HUDEP-2 (cell line): ENCODE results near the gene SPARCL1.
"Not testable (repeated sequence)": the region's sequence is repeated elsewhere in the genome, so short reads cannot be mapped to it uniquely, and the experiment has no call there.

Source experiments
- DNase-seq, 76 experiments: peaks; one replicate each; lab custom pipeline; 2025; ENCODE audit not compliant: unreplicated experiment in 76 of 76; lab: John Stamatoyannopoulos, UW

SPARCL1 gene

DNA sequence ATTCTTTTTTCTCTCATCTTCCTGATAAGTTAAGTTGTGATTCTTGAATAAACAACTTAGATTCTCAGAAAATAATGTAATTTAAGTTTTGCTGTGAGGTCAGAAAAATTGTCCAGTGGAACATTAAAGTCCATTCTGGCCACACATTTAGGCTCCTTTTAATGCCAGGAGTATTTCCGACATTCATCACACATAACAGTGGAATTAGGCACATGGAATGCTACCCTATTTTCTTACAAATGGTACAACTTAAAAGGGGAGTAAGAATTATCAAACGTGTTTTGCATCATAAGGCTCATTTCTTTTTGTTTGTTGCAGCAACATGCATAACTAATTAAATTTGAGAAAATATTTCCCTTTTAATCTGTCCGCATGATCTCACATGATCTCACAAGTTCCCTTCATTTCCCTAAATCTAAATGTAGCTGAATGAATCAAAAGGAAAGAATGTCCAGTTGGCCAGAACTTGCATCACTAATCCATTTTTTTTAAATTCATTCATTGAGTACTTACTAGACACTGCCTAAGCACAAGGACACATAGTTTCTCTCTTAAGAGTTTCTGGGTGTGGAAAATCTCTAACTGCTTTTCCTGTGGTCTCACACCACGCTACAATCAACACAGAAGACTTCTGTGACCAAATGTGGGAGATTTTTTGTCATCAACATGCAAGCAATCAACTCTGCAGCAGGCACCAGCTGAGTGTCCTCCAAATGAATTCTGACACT is 22.0 kb downstream of the SPARCL1 start:
- no peak for DNase-seq

DNA sequence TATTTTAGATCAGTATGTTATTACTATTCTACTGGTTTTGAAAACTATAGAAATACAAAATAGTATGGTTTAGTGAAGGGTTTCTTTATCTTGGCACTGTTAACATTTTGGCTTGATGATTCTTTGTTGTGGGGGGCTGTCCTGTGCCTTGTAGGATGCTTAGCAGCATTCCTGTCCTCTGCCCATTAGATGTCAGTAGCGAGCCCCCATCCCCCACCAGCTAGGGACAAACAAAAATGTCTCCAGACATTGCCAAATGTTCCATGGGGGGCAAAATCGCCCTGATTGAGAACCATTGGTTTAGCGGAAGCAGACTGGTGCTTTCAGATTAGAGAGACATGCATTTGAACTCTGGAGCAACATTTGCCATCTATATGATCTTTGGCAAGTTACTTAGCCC is 23.3 kb downstream of the SPARCL1 start:
- DNase-seq, result no peak

DNA sequence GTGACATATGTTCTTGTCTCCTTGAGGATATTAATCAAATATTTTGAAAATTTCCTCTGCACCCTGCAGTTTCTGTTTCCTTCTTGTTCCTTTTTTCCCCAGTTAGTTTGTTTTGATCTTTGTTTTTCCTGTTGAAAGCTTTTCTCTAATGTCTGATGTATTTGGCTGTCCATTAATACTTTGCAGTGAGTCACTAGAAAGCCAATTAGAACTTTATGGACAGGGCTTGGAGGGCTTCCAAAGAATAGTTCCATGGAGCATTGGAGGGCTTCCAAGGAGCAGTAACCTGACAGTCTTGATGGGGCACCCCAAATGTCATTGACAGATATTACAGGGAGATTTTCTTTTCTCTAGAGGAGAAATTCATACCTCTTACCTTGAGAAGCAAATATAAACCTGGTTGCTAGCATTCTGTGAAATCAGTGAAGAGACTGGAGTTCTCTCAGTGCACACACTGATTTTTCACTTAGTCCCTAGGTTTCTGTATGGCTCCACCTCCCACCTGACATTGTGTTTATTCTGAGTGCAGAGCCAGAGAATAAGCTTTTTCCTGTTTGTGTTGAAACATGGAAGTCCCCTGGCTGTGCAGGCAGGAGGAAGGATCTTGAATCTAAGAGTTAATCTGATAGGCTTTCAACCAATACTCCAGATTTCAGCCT is 26.5 kb downstream of the SPARCL1 start:
- no peak for DNase-seq

DNA sequence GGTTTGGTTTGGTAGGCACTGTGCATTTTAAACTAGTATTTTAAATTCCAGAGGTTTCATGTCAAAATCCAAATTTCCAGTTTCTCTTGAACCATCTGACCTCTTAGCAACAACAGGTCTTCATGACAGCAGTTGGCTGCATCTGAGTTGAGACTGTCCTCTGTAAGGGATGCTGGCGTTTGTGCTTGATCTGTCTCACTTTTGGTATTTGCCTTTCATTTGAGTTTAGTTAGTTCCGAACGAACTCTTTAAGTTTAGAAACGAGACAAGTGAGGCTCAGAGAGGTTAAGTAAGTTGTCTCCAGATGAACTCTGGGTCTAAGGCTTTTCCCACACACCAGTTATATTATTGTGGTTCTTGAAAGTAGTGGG is 29.1 kb downstream of the SPARCL1 start:
- no peak for DNase-seq

DNA sequence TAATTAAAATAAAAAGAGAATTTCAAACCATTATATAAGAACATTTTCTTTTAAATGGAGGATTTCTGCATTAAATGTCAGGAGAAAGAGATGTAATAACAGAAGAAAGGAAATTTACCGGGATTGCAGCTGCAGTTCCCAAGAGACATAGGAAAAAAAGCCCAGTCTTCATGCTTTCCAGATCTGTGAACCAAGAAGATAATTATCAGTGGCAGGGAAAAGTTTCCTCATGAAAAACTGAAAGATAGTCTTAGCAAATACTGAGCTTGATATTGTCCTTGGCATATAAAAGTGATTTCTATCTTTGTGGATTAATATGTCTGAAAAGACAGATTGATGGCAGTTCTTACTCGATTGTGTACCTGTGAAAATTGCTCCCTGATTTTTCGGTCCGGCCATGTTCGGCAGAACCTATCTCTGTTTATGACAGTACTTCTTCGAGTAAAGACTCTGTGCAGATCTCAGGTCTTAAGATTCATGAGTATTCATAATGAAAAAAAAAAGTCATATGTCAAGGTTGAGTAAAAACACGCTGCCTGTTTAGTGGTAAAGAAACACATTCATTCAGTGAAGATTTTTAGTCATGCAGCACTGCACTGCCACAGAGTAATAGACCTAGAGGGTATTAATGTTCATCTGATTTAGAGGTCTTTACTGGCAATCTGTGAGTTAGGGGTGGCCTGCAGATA is 29.6 kb downstream of the SPARCL1 start:
- DNase-seq, result no peak

DNA sequence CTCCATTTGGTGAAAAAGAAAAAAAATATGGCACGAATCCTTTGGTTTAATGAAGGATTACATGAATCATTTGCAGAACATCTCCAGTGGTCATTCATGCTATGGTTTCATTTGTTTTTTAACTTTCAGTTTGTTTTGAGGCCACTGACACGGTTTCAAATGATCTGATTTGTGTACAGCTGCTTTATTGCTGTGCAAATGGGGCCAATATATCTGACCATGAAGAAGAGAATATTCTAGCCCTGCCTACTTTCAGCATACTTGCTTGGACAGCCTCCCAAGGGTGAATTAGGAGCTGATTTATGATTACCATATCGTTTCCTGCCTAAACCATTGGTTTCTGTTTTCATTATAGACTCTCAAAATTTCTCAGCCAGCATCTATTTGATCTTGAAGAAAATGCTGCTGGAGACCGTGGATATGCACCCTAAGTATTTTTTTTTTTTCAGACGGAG is 30.7 kb downstream of the SPARCL1 start:
- no peak for DNase-seq

DNA sequence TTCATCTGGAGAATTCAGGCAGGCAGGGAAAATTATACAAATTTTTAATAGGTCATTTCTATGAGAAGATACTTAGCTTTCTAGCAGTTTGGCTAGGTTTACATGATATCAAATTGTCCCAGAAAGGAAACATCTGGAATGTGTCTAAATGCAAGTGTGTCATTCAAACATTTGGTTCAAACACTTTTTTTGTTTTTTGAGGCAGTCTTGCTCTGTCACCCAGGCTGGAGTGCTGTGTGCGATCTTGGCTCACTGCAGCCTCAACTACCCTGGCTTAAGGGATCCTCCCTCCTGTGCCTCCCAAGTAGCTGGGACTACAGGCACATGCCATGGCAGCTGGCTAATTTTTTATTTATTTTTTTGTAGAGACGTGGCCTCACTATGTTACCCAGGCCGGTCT is 31.6 kb downstream of the SPARCL1 start:
- no peak for DNase-seq

DNA sequence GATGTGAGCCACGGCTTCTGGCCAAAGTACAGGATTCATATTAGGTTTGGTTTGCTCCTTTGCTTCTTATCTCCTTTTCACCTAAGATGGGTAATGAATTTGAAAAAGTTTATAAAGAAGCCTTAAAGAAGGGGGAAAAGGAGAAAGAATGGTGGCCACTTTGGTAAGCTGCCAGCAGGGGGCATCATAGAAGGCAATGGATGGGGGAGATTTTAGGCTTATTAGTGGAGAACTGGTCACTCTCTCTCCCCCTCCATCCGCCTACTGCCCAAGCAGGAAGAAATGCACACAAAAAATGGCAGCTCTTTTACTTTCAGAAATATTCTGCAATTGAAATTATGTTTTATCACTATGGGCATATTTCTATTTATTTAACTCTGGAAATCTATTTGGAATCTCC is 32.0 kb downstream of the SPARCL1 start:
- DNase-seq, result peak in 4 of 76 experiments; percentile 0 to 7 (median 5)

DNA sequence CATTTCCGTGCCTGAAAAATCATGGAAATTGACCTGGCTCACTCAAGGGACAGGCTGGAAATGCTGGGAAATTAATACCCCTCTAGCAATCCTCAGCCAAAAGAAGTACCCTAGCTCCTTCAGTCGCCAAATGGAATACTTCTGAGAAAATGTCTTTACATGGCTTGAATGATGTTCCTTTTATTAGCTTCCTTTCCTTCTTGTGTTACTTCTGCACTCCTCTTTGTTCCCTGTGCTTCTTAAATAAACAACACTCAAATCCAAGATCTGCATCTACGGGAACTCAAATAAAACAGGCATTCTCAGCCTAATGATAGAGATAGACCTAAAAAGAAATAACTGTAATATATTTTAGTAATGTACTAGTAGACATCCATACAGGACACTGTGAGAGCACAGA is 36.1 kb downstream of the SPARCL1 start:
- DNase-seq, result no peak

DNA sequence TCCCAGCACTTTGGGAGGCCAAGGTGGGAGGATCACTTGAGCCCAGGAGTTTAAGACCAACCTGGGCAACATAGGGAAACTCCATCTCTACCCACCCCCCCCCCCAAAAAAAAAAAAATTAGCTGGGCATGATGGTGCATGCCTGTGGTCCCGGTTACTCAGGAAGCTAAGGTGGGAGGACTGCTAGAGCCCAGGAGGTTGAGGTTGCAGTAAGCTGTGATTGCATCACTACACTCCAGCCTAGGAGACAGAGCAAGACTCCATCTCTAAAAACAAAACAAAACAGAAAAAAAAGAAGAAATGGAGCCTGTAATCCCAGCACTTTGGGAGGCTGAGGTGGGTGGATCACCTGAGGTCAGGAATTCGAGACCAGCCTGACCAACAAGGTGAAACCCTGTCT is 37.3 kb downstream of the SPARCL1 start:
- DNase-seq, result not testable (repeated sequence)

DNA sequence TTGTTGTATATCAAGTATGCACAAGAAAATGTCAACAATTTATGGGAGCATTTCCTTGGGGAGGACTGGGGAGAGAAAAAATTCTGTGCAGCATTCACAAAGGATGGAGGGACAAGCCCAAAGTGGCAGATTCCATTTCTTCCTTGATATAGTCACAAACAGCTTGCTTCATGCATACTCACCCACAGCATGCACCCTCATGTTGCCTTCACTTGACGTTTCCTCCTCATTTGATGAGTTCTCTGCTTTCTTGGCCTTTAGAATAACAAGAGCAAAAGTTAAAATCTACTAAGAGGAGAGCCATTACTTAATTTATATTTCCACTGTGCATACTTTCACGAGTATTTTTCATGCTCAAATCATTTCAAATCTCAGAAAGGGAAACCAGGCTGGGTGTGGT is 37.7 kb downstream of the SPARCL1 start:
- DNase-seq, result no peak

DNA sequence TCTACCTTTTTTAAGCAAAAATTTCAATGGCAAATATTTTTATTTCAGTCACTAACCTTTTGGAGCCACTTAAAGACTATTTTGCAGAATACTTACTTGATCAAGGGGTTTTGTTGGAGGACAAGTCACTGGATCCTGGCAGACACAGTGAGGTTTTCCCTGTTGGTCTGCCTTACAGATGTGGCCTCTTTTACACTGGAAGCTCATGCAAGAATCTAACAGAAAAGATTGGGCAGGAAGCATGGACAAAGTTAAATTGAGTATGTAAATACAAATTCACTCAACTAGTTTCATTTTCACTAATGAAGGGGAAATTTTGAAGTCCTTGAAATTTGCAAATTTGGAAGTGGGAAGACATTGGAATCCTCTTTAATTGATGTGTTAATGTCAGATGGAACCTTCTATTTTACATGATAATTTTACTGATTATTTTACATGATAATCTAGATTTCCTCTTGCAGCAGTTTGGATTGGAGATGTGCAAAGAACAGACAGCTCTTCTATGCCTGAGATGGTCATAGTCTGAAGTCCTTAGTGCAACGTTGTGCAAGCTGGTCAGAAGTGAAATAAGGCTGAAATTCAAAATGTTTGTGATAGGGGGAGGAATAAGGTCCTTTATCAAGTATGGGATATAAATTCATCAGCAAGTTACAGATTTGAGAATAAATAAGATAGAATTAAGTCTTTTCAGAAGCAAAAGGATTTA is 38.4 kb downstream of the SPARCL1 start:
- no peak for DNase-seq

DNA sequence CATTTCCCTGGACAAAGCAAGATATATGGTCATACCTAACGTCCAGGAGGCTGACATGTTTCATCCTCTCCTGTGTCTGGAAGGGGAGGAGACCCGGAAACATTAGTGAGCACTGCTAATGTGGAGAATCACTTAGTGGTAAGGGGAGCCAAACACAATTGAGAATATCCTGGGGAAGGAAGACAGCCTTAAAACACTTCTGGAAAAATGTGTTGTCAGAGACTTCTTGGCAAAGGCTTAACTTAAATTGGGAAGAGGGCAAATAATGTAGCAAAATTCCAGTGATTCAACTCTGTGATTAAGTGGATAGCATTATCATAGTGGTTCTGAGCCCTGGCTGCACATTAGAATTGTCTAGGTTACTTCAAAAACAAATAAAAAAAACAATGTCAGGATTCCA is 39.5 kb downstream of the SPARCL1 start:
- no peak for DNase-seq

DNA sequence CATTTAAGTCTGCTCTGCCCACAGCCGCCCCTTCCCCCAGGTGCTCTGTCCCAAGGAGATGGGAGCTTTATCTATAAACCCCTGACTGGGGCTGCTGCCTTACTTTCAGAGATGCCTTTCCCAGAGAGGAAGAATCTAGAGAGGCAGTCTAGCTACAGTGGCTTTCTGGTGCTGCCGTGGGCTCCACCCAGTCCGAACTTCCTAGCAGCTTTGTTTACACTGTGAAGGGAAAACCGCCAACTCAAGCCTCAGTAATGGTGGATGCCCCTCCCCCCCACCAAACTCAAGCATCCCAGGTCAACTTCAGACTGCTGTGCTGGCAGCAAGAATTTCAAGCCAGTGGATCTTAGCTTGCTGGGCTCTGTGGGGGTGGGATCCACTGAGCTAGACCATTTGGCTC is 40.5 kb downstream of the SPARCL1 start:
- DNase-seq, result not testable (repeated sequence)

DNA sequence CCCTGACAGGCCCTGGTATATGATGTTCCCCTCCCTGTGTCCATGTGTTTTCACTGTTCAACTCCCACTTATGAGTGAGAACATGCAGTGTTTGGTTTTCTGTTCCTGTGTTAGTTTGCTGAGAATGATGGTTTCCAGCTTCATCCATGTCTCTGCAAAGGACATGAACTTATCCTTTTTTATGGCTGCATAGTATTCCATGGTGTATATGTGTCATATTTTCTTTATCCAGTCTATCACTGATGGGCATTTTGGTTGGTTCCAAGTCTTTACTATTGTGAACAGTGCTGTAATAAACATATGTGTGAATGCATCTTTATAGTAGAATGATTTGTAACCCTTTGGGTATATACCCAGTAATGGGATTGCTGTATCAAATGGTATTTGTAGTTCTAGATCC is 45.9 kb downstream of the SPARCL1 start:
- not testable (repeated sequence) for DNase-seq

DNA sequence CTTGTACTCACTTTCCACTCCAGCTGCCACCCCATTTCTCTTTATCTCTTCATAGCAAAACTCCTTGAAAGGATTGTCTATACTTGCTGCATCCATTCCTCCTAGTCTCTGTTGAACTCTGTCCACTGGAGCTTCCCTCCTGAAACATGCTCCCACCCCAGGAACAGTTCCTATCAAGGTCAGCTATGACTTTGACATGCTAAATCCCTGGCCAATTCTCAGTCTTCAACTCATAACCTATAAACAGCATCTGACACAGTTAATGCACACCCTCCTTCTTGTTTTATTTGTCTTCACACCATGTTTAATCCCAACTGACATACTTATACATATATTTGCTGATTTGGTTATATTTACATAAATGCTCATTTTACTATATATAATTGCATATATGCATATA is 47.8 kb downstream of the SPARCL1 start:
- no peak for DNase-seq

DNA sequence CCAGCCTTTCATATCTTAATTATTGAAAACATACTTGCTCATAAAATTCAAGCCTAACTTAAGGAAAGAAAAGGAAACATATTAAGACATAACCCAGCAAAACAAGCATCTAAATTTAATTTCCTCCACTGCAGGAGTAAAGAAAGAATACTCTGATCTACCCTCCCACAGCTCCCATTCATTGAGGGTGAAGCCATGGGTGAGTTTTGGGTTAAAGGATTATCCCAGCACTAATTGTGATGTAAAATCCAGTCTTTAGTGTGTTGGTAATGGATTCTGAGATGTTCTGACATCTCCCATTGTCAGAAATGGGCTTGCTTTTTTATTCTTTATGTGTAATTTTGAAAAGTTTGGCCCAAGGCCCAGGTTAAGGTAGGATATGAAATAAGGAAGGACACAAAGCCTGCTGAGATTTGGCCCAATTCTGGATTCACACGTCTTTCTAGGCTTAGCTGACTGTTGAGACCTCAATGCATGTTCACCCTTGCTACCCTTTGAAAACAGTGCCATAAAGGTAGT is 50.4 kb downstream of the SPARCL1 start:
- no peak for DNase-seq

DNA sequence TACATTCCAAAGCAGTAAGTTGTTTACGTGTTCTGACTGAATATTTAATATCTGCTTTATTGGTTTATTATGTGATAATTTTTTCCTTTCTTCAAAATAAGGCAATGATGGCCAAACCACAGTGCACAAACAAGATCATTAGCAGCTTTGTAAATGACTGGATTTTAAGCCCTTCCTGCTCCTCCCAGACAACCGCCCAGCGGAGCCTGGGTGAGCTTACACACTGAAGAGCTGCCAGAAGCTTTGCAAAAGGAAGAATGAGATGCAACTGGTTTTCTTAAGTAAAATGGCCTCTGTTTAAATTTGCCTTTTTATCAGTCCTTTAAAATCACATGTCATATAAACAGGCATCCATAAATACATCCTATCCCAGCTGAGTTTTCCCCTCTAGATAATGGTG is 52.2 kb downstream of the SPARCL1 start:
- no peak for DNase-seq

DNA sequence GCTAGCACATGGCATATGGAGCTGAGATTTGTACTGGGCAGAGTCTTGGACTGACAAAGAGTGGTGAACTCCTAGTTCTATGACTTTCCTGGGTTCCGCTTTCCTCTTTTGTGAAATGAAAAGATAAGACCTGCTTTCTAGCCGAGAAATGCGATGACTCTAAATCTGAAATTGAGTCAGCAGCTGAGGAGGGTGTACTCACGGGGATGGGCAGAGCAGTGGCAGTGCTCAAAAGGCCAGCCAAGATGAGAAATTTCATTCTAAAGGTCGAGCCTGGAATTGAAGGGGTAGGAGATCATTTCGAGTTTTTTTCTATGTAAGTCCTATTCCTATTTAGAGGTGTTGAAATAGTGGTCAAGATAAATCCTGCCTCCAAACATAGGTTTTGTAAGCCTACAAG is 59.8 kb downstream of the SPARCL1 start:
- DNase-seq, result no peak

DNA sequence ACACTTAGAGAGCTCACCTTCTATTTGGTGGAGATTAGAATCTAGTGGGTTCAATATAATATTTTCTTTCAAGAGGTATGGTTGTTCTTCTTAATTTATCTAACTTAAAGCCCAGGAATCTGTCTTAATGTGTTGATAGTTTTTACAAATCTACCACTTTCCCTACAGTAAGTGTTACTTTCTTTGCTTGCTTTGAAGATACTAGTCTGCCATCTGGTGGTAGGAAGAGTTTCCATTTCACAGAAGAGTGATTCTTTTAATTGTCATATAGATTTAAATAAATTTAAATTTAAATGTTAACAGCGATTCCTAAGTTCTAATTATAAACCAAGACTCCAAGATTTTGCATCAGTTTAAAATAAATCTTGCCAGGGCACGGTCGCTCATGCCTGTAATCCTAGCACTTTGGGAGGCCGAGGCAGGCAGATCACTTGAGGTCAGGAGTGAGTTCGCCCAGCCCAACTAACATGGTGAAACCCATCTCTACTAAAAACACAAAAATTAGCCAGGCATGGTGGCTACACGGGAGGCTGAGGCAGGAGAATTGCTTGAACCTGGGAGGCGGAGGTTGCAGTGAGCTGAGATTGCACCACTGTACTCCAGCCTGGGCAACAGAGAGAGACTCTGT is 63.3 kb downstream of the SPARCL1 start:
- peak in 25 of 76 experiments; percentile 0 to 46 (median 23) for DNase-seq

DNA sequence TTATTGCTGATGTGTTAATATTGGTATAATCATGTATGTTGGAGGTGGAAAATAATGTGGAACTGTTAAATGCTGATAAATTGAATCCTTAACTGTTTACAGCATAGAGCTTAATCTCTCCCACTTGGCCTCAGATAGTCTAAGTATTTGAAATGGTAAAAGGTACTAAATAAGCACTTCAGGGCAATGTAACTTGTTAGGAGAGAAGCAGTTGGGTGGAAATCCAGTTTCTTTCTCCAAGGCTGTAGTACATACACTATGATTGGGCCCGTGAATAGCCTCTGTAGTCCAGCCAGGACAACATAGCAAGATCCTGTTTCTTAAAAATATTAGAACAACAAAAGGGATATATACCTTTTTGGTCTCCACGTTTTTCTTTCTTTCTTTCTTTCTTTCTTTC is 67.1 kb downstream of the SPARCL1 start:
- no peak for DNase-seq
